HG03135 (cell line): ENCODE data around the gene DIPK2B.

ENCODE experiments used
- ATAC-seq: cut with Tn5 transposase; IDR thresholded peaks from one replicate; pipeline ENCODE4 v1.9.1; 2021; ENCODE audit warnings: mild to moderate bottlenecking, moderate library complexity; ENCODE audit not compliant: unreplicated experiment

The DIPK2B gene, protein sequence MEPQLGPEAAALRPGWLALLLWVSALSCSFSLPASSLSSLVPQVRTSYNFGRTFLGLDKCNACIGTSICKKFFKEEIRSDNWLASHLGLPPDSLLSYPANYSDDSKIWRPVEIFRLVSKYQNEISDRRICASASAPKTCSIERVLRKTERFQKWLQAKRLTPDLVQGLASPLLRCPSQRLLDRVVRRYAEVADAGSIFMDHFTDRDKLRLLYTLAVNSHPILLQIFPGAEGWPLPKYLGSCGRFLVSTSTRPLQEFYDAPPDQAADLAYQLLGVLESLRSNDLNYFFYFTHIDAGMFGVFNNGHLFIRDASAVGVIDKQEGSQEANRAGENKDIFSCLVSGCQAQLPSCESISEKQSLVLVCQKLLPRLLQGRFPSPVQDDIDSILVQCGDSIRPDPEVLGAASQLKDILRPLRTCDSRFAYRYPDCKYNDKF

DNA sequence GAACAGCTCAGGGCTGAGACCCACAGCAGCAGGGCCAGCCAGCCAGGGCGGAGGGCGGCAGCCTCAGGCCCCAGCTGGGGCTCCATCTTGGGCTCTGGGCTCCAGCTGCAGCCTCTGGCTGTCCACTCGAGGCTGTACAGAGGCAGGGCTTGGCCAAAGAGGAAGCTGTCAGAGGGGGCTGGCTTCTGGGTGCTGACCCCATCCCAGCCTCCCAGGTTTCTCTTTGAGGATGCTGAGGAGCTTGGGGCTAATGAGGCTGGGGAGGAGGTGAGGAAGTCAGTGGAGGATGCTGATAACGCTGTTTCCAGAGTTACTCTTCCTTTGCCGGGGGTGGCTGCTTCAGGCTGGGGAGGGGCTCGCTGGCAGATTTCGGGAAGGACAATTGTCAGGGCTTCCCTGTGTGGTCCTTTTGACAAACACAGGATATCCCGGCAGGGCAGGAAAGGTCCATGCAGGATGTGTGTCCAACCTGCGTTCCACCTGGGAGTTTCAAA, at the start of gene DIPK2B:
Gene DIPK2B (minus strand): TSS at position 136 of the 494 bp plus-strand sequence. CDS start 50 bp downstream, at position 86.
- no peak for ATAC-seq

DNA sequence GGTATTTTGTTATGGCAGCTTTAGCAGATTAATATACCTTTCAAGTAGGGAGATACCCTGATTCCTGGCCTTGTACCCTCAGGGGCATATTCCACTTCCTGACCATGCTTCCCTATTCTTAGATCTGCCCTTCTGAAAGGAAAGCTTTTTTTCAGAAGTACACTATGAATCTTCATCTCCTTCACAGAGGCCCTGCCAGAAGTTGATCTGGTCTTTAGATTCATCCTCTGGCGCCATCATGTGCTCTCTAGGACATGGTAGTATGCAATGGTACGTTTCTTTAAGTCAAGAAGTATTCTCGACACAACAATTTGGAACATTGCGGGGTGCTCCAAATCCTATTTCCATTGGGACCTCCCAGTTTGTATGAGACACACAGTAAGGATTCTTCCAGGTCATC, 39.6 kb upstream of the DIPK2B start:
- no peak for ATAC-seq

DNA sequence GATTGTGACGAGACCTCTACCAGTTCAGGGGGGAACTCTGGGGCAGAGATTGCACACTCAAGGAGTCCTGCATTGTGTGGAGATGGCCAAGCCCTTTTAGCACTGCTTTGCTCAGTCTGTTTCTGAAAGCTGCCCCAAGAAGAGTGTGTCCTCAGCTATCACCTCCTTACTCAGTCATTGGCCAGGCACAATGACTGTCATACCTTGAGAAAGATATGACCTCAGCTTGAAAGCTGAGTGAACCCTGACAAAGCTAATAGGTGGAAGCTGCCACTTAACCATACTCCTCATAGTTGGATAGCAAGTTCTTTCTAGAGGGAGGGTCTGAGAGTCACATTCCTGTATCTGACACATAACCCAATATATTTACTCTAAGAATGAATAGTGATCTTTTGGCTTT, 37.8 kb upstream of the DIPK2B start:
- no peak for ATAC-seq

DNA sequence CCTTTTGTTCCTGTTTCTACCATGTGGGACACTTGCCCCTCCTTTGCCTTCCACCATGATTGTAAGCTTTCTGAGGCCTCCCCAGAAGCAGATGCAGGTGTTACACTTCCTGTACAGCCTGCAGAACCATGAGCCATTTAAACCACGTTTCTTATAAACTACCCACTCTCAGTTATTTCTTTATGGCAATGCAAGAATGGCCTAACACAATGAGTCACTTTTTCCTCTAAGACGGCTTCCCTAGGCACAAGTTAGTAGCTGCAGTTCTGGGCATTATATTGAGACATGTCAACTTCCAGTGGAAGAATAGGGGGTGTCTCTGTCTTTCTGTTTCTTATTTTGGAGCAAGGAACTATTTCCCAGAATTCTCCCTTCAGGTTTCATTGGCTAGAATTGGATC, 32.9 kb upstream of the DIPK2B start:
- no peak for ATAC-seq

DNA sequence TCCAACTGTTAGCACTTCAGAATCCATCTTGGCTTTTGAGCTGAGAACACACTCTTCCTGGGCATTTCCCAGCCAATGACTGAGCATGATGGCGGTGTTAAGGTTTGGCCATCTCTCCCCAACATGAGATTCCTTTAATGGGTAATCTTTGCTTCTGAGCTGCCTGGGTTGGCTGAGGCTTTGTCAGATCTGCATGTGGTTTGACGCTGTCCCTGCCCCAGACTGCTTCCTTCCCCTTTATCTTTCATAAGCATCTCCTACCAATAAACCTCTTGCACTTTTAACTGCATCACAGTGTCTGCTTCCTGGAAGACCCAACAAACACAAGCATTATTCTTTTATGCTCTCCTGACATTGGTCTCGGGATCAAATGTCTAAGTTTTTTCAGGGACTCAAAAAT, 31.5 kb upstream of the DIPK2B start:
- no peak for ATAC-seq

DNA sequence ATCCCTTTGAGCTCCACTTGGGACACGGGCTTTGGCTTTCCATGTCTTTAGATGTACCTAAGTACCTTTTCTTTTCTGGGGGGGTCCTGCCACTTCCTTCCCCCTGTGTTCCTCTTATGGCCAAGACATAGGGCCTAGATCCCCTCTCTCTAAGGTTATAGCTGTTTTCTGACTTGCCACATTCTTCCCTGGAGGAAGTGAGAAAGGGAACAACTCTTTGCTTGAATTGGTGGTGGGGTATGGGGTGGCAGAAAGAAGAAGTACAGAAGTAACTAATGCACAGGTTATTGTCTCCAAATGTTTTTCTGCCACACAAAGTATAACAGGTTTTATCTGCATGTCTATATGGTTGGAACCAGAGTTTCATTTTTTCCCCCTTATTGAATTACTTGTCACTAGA, 29.7 kb upstream of the DIPK2B start:
- no peak for ATAC-seq

DNA sequence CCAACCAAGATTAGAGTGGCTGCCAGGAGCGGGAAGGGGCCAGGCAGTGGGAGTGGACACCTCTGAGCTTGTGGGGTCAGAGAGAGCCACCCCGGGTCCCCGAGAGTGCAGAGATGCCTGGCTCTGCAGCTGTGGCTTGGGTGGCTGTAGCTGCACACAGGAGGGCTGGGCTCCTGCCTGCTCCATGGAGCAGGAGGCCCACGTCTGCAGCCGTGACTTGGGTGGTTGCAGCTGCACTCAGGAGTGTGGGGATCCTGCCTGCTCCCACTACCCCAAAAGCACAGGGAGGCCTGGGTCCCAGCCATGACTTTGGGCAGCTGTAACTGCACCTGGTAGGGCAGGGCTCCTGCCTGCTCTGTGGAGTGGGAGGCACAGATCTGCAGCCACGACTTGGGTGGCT, 28.7 kb upstream of the DIPK2B start:
- no peak for ATAC-seq

DNA sequence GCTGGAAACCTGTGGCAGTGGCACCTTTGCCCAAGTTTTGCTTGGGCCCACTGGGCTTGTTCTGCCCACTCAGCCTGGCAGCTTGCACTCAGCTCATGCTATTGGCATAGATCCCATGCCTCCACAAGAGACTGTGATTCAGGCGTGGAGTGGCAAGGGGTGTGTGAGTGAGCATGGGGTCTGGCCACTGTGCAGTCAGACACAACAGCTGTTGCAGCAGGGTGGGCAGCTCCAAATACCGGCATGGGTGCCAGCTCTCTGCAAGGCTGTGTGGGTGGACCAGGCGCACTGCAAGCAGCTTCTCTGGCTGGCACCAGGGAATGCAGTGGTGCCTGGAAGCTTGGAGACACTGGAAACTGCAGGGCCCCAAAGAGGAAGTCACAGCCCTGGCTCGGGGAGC, 27.4 kb upstream of the DIPK2B start:
- no peak for ATAC-seq

DNA sequence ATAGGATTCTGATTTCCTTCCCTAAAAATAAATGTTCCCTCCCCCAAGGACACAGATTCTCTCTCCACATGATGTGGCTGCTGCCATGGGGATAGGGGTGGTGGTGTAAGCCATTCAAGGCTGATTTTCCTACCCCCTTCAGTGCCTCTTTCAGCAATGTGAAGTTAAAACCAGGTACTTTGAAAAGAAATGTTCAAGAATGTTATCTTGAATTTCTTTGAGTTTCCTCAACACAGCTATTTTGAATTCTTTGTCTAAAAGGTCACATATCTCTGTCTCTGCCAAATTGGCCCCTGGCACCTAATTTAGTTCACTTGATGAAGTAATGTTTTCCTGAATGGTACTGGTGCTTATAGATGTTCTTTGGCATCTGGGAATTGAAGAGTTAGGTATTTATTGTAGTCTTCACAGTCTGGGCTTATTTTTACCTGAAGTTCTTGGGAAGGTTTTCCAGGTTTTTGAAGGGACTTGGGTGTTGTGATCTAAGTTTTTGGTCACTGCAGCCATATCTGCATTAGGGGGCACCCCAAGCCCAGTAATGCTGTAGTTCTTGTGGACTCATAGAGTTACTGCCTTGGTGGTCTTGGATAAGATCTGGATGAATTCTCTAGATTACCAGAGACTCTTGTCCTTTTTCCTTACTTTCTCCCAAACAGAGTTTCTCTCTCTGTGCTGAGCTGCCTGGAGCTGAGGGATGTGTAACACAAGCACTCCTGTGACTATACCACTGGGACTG, 7.6 kb upstream of the DIPK2B start:
- no peak for ATAC-seq

DNA sequence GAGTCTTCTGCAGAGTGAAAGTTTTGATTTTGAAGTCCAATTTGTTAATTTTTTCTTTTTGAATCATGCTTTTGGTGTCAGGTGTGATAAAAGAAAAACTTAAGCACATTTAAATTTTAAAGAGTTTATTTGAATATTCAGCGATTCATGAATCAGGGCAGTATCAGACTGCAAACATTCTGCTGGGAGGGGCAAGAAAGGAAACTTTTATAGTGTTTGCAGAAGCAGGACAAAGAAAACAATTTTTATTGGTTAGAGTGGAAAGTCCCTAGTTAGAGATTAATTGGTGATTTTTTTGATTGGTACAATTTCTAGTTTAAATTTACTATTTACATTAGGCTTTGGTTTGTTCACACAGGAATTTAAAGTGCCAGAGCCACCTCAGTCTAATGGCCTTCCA, 1.5 kb upstream of the DIPK2B start:
- no peak for ATAC-seq

DNA sequence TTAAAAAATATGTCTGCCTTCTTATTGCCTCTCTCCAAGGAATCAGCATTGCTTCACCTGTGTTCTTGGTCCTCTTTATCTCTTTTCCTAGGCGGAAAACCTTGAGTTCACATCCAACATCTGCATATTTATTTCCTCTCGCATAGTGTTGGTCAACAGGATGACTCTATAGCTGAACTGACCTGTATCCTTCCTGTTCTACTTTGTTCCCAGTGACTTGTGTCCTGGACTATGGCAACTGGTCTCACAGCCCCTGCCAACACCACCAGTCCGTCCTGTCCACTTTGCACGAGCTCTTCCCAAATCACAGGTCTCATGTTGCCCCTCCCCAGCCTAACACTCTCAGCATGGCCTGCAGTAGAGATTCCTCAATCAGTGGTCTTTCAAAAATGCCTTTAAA, 2.0 kb downstream of the DIPK2B start:
- no peak for ATAC-seq

DNA sequence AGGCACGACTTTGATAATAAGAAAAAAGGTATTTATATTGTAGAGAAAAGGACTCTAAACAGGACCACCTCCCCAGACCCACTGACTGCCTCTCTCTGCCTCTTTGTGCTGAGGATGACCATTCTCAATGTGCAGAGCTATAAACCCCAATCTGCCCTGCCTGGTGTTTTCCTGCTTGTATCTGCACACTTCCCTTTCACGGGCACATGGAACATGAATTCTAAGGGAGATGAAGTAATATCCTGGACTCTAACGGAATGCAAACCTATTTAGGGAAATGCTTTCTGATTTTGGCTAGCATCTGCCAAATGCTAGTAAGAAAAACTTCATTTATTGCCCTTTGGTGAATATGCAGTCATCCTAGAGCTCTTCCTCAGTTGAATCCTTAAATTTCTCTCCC, 2.4 kb downstream of the DIPK2B start:
- no peak for ATAC-seq

DNA sequence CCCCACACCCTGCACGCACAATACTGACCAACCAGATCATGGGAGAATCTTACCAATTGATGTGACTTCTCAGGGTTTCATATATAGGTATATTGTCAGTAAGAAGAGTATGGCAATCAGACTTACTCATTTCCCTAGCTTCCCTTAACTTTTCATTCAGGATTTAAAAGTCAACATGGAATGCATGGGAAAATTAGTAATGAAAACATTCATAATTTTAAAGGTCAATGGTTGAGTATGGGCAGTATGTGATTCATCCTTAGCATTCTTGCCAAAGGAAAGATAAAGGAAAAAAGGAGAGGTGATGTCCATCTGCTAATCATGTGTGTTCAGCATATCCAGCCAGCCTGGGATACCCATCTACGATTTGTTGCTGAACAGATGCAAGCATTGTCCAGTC, 4.0 kb downstream of the DIPK2B start:
- no peak for ATAC-seq

DNA sequence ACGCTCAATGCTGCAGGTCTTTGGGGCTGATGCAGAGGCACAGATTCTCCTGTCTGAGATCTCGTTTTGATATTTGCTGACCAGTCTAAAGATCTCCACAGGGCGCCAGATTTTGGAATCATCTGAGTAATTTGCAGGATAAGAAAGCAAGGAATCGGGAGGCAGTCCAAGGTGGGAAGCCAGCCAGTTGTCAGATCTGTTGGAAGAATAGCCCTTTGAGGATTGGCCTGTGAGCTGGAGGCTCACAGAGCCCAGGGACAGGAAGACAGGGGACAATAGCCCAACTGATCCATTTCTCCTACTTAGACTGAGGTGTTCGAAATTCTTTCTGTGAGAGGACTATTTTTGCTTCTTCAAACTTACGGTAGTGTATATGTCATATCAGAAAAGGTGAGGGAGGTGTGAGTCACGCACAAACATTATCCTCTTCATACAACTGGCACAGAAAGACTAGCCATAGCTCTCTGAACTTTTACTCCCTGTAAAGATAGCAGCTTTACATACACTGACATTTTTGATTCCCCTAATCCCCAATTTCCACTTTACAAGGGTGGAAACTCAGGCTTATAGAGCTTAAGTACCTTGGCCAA, 8.8 kb downstream of the DIPK2B start:
- no peak for ATAC-seq

DNA sequence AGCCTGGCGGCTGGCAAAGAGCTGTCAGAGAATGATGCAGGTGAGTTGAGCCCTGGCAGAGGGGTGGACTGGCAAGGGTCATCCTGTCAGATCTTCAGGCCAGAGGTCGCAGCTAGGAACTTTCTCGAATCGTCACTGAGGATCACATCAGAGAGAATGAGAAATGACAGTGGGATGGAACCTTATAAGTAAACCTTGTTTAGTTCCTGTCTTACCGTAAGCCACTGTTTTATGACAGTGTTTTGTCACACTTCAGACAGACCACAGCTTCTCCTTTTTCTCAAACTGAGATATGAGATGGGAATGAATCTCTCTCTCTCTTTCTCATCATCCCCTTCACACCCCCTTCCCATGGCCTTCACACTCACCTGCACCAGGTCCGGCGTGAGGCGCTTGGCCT, 9.3 kb downstream of the DIPK2B start:
- no peak for ATAC-seq

DNA sequence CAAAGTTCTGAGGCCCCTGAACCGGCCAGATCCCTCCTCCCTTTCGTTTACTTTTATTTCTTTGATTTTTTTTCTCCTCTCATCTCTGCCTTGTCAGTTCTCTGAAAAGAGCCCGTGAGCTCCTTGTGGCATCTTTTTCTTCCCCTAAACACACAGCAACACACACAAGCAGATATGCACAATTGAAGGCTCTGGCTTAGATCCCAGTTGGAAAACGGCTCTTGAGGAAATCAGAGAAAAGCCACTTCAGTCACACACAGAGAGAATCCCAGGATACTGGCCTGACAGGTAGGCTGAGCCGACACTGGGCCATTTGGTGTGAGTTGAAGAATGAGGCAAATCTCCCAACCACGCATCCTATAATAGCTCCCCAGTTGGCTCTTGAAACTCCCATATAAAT, 12.9 kb downstream of the DIPK2B start:
- ATAC-seq, result no peak

DNA sequence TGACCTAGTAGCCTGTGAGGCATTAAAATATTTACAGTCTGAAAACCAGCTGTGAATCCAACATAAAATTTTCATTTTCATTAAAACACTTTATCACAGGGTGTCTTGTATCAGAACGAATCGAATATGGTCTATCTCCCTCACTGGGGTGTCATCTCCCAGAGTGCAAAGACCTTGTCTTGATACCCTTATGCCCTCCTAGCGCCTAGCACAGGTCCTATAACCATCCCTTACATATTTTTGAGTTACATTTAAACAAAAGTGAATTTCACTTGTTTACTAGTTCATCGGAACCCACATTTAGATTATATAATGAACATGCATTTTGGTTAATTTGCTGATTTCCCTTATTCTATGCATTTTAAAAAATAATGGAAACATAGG, 14.0 kb downstream of the DIPK2B start:
- no peak for ATAC-seq

DNA sequence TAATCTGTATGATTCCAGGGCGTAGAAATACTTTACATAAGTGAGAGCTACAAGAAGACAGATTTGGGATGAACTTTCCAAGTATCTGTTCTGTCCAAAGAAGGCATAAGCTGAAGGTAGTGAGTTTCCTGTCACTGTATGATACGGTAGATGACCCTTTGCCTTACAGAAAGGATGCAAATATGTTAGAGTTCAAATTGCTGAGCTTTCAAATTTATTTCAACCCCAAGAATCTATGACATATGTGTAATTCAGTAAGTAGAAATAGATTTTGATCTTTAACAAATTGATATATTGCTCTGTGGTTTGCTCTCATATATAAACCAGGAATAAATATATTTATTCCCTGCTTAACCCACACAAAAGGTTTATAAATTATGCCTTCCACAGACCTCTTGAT, 16.5 kb downstream of the DIPK2B start:
- no peak for ATAC-seq

DNA sequence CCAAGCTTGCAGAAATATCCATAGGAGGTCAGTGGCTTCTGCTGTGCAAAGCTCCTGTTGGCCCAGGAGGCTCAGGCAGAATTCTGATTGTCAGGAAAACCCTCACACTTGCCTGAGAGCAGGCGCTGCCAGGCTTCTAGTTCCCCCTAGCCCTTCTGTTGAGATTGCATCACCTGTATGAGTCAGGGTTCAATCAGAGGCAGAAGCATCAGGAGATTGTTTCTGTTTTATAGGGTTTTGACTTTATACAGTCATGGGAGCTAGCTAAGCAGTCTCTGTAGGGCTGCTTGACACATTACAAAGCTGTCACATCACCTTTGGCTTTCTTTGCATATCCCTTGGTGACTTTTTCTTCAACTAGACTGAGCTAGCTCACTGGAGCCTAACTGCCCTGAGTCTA, 27.8 kb downstream of the DIPK2B start:
- ATAC-seq, result no peak

DNA sequence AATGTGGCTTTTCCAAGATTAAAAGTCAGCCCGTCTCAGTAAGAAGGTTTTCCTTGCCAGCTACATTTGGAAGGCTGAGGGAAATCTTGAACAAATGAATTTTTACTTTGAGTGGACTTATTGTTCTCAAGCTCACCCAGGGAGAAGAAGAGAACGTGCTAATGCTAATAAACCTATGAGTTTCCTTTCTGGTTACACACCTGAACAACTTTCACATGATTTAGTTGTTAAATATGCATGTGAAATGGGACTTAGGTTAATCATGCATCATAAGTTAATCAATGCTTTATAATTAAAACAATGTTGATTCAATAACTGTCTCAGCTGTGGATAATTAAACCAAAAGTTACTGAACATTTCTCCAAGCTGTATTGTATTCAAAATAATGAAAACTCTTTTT, 33.9 kb downstream of the DIPK2B start:
- ATAC-seq, result no peak

DNA sequence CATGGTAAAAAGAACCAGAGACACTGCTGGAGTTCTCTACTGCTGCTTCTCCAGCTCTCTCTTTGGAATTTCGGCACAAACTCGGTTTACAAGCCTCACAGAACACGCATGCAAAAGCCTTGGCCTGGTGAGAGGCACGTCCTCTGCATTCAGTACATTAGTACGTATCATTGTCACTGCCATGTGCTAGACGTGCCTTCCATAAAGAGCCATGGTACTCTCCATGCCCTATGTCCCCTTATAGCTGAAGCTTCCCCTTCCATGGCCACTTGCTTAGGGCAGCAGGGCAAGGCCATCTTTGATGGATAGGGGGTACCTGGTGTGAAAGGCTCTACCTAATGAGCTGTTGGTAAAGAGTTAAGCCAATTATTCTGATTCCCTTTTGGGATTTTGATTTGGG, 35.0 kb downstream of the DIPK2B start:
- no peak for ATAC-seq

DNA sequence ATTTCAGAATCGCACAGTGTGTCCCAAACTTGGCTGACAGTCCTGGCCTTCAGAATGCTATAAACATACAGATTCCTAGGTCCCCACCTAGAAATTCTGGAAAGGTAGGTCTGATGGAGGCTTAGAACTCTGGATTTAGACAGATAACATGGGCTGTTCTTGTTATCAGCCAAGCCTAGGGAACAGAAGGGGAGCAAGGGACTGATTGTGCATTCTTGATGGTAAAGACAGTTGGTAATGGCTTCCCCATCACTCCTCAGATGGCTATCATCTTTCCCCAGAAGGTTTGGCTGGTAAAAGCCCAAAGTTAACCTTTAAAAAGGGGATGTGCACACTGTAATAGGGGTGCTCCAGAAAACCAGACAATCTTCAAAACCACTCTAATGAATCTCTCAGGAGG, 35.7 kb downstream of the DIPK2B start:
- no peak for ATAC-seq
